Fibroblast of the aortic adventitia (primary cell): ENCODE data around the gene SPATA33. TPM values are rescaled to one million over a fixed set of nuclear protein-coding genes. Genes with fewer than 3 reads are reported as not detected.

ENCODE experiments used
- DNase-seq: peaks from one replicate; pipeline ENCODE4 v3.0.0-alpha.2; 2010; ENCODE audit warnings: low read depth
- H3K4me3 ChIP-seq: 2 replicates; pipeline ENCODE4 v1.5.1; 2011; ENCODE audit warnings: low read depth, mild to moderate bottlenecking, control low read depth, low read length, moderate library complexity
- CTCF ChIP-seq: IDR thresholded peaks from 2 replicates; pipeline ENCODE4 v1.5.1; 2011; ENCODE audit warnings: mild to moderate bottlenecking, low read length, control low read depth, inconsistent platforms; ENCODE audit not compliant: insufficient read depth
- total RNA-seq: library from RNA; depleted of rRNA; stranded (reverse); fragments of >200 nt; gene quantifications from 2 replicates; pipeline ENCODE4 v1.2.3, GENCODE V29; 2012; ENCODE audit warnings: low replicate concordance

The SPATA33 gene
- total RNA-seq, 1 donor = 6.1 TPM

DNA sequence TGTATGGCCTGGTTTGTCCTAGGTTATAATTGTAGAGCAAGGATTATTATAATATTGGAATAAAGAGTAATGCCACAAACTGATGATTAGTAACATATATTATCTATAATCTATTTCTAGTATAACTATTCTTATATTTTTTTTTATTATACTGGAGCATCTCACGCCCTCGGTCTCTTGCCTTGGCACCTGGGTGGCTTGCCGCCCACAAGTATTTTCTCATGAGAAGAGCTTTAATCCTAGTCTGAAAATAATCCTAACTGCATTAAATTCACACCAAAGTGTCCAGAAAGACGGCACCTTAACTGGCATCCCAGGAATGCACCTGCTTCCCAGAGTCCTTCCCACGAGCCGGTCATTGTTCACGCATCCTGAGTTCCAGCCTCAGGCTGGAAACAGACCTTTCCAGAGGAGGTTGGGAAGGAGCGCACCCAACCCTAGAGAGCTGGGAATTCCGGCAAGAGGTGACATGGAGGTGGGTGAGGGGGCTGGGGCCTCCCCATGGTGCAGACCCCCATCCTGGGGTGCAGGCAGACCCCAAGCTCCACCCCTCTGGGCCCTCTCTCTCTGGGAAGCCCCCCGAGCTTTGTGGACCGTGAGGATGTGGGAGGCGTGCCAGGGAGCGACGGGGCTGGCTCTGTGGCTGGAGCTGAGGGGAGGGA lies 16.0 kb upstream of the SPATA33 start:
- TF ChIP-seq CTCF = no peak
- no peak overlapping the region for H3K4me3 ChIP-seq
- DNase-seq = no peak

DNA sequence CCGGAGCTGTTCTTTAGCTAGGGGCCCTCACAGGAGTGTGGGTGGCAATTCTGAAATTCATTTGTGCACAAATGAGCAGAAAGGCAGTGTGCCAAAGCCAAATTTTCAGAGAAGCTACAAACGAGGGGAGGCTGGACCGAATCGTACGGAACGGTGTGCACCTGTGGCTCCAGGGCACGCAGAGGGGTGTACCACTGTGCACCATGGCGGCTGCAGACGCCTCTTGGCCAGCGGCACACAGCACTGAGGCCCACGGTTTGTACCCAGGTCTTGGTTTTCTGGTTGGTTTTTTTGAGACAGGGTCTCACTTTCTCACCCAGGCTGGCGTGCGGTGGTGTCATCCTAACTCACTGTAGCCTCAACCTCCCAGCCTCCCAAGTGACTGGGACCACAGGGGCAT lies 15.1 kb upstream of the SPATA33 start:
- TF ChIP-seq CTCF = no peak
- DNase-seq = no peak
- H3K4me3 ChIP-seq = no peak overlapping the region

GRCh38 chr16:89643769-89644300 lies 13.8 kb upstream of the SPATA33 start:
- no peak overlapping the region for H3K4me3 ChIP-seq
- DNase-seq = no peak
- no peak for TF ChIP-seq CTCF

DNA sequence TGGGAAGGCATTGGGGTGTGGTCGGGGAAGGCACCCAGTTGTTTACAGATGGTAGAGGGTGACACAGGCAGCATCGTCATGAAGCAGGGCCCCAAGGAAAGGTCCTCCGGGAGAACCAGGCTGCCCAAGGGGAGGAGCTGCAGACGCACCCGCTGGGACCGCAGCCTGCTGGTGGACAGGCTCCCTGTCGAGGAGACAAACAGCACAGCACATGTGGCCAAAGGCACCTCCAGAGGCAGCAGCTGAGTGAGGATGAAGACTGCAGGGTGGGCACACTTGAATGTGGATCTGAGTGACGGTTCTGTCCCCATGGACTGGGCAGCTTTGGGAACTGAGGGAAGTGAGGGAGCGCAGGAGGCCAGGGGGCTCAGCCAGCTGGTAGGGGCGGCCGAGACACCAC lies 12.5 kb upstream of the SPATA33 start:
- H3K4me3 ChIP-seq = no peak overlapping the region
- DNase-seq = no peak
- no peak for TF ChIP-seq CTCF

DNA sequence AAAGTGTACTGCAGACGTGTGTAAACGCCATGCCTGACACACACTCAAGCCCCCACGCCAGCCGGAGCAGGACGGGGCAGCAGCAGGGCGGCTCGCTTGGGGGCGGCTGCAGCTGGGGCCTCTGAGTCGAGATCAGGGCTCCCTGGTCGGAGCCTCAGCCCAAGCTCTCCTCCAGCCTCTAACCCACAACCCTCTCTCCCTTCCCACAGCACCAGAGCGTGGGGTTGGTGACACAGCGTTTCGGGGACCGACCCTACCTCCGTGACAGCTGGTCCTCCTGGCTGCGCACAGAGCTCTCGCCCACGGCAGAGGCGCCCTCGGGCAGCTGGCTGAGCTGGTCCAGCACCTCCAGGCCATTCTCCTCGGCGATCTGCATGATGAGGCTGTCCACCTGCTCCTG lies 11.4 kb upstream of the SPATA33 start:
- TF ChIP-seq CTCF = no peak
- H3K4me3 ChIP-seq = no peak overlapping the region
- DNase-seq = no peak

- DNase-seq = no peak
- no peak for TF ChIP-seq CTCF
- no peak overlapping the region for H3K4me3 ChIP-seq
Observed at GRCh38 chr16:89646906-89647305, 10.7 kb upstream of the SPATA33 start.

GRCh38 chr16:89651584-89651983 lies 6.1 kb upstream of the SPATA33 start:
- H3K4me3 ChIP-seq = no peak overlapping the region
- no peak for DNase-seq
- no peak for TF ChIP-seq CTCF
